HK-2 (cell line): Measurements from ENCODE around the gene PKD2L2.
"Not testable (repeated sequence)": the region's sequence is repeated elsewhere in the genome, so short reads cannot be mapped to it uniquely, and the experiment has no call there.

Source experiments
- DNase-seq: peaks from one replicate; pipeline ENCODE4 v3.0.0-alpha.2; 2018; ENCODE audit not compliant: unreplicated experiment

The PKD2L2 gene

DNA sequence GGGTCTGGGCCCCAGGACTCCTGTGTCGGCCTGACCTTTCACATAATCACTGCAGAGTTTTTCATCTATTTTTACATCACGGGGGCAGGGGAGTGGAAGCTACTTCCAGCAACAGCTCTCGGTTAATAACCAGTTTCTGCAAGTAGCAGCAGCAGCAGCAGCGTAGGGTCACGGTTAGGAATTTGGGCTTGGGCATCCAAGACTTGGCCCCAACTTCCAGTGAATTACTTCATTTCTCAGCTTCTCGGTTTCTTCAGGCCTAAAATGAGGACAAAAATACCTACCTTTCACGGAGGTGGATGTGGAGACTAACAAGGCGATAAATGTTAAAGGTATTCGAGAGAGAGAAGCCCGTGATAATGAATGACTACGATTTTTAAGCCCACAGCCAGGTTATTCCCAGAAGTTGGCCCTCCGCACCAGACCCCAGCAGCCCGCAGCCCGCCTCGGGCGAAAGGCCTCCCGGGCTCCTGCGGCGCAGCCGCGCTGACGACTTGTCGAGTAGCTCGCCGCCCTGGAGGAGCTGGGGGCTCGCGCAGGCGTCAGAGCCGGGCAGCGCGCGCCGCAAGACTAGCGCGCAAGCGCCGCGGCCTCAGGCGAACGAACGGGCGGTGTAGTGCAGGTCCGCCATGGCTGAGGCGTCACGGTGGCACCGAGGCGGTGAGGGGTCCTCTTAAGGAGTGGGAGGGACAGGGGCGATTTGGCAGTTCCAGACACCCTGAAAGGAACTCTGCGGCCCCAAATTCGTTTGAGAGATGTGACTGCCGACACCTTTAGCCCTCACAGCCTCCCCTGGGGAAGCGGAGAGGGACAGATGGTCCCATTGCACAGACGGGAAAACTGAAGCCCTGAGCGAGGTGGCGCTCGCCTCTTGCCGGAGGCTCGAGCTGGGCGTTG is at the start of gene PKD2L2:
Gene PKD2L2, plus strand, starts transcription at position 595 of the 897 bp plus-strand sequence. Its CDS starts 35 bp downstream, at position 630.
- DNase-seq: no peak

DNA sequence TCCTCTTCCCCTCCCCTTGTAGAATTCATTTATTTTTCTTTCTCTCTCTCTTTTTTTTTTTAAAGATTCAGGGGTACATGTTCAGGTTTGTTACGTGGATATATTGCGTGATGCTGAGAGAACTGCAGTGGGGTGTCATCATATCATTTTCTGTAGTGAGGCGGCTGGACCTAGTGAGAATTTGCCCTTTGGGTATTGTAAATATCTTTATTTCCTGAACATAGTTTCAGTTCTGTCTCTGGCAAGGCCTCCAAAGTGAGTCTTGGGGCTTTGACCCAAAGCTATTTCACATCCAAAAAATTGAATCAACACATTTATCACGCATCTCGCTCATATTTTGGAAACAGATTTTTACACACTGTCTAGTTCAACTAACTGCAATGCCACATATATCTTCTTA is 47.0 kb upstream of the PKD2L2 start:
- DNase-seq: no peak

- no peak for DNase-seq
These were observed 45.5 kb upstream of the PKD2L2 start for GRCh38 chr5:137843676-137844299.

DNA sequence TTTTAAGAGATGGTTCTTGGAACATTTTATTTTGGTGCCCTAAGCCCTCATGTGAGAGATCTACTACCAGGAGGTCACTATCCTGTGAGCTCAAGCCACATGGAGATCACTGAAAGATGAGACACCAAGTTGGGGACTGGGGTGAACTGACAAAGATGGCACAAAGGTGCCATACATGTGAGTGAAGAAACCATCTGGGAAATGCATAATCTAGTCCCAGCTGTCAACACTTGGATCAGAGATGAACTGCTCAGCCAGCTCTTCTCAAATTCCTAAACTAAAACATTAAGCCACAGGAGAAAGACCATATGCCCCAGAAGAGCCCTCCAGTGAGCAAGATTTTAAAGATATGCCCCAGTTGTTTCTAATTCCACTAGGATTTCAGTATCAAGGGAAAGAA is 43.8 kb upstream of the PKD2L2 start:
- no peak for DNase-seq

GRCh38 chr5:137847687-137848086 is 41.6 kb upstream of the PKD2L2 start:
- DNase-seq: no peak

DNA sequence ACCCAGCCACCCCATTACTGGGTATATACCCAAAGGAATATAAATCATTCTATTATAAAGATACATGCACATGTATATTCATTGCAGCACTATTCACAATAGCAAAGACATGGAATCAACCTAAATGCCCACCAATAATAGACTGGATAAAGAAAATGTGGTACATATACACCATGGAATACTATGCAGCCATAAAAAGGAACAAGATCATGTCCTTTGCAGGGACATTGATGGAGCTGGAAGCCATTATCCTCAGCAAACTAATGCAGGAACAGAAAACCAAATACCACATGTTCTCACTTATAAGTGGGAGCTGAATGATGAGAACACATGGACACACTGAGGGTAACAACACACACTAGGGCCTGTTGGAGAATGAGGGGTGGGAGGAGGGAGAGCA is 36.1 kb upstream of the PKD2L2 start:
- not testable (repeated sequence) for DNase-seq

GRCh38 chr5:137856201-137856600 is 33.1 kb upstream of the PKD2L2 start:
- no peak for DNase-seq

GRCh38 chr5:137856916-137857862 is 32.1 kb upstream of the PKD2L2 start:
- DNase-seq: no peak

GRCh38 chr5:137858223-137858916 is 30.9 kb upstream of the PKD2L2 start:
- DNase-seq: no peak

DNA sequence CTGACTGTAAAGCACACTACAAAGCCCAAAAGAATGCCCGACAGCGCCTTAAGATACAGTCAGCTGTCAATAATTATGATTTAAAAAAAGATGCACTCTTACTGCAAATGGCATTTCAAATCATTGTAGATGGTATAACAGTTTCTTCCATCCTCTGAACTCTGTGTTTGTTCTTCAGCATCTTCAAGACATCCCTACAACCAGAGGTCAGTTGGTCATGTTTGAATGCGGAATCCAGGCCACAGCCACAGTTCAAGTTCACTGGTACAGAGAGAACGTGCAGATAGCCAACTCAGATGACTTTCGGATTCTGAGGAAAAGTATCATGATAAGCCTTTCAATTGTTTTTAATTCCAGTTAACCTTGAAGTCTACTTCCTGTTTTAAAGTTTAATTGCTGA is 30.3 kb upstream of the PKD2L2 start:
- no peak for DNase-seq

GRCh38 chr5:137862251-137862650 is 27.0 kb upstream of the PKD2L2 start:
- DNase-seq: no peak

DNA sequence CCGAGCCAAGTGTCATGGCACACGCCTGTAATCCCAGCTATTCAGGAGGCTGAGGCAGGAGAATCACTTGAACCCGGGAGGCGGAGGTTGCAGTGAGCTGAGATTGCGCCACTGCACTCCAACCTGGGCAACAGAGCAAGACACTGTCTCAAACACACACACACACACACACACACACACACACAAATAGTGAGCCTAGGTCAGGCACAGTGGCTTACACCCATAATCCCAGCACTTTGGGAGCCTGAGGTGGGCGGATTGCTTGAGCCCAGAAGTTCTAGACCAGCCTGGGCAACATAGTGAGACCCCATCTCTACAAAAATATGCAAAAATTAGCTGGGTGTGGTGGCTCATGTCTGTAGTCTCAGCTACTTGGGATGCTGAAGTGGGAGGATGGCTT is 25.6 kb upstream of the PKD2L2 start:
- DNase-seq: not testable (repeated sequence)

DNA sequence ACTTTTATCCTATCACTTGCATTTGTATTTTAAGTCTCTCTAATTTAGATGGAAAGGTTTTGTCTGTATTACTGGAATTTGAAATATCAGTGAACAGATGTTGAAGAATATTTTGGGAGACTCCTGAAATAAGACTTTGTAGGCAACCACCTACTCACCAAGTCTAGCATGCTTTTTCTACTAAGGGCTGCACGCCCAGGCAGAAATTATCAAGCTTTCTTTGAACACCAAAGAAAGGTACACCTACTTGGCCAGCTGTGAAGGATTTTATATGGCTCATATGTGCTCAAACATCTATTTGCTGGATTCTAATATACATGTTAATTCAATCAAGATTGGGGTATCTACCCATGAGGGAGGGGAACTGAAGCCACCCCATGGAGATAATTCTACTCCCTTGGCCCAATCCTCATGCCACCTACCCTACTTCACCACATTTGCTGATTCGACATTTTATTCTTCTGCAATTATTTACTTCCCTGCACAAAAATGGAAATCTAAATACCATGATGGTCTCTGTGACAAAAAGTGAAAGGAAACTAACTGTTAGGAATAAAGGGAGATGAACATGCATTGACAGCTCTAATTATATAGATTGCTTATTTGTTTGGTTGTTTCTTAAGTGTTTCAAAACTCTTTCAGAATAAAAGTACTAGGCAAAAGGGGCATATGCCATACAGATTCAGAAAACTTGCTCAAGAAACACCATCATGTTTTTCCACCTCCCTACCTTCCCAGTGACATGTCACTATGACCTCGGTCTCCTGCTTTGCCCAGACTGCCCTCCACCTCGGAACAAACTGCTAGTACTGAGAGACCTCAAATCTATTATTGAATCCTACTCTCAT is 22.5 kb upstream of the PKD2L2 start:
- no peak for DNase-seq

GRCh38 chr5:137867664-137868063 is 21.6 kb upstream of the PKD2L2 start, which contains the start of gene MYOT:
MYOT (plus strand) TSS chr5:137867860; CDS start chr5:137870652, 2,792 bp downstream.
- DNase-seq: no peak

DNA sequence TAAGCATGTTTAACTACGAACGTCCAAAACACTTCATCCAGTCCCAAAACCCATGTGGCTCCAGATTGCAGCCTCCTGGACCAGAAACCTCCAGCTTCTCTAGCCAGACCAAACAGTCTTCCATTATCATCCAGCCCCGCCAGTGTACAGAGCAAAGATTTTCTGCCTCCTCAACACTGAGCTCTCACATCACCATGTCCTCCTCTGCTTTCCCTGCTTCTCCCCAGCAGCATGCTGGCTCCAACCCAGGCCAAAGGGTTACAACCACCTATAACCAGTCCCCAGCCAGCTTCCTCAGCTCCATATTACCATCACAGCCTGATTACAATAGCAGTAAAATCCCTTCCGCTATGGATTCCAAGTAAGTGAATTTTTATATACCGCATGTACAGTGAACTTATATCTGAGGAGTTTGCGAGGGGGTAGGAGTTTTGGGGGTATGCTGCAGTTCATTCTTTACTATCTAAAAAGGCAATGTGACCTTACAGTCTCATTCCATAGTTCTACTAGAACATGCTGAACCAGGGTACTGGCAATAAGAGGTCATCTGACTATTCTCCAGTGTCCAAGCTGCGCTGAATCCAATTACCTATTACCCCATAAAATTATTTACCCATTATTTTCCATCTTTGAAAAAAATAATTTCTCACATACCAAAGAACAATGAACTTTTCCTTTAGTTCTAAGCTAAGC is 18.5 kb upstream of the PKD2L2 start:
- DNase-seq: no peak

DNA sequence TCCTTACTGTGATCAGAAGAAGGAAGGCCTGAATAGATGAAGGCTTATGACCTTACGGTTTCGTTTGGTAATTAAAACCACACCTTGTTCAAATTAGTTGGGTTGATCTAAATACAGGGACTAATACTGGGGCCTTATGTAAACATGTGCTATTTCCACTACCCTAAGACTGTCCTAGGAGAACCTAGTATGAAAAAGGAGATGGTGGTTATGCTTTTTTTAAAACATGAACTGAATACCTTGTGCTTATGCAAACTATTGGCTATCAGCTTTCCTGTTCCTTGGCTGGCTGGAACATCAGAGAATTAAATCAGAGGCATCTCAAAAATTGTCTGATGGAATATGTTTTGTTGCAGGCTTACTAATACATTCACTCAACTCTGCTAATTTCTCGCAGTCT is 17.7 kb upstream of the PKD2L2 start:
- DNase-seq: no peak

- no peak for DNase-seq
These were observed 16.8 kb upstream of the PKD2L2 start for GRCh38 chr5:137872466-137872865.

DNA sequence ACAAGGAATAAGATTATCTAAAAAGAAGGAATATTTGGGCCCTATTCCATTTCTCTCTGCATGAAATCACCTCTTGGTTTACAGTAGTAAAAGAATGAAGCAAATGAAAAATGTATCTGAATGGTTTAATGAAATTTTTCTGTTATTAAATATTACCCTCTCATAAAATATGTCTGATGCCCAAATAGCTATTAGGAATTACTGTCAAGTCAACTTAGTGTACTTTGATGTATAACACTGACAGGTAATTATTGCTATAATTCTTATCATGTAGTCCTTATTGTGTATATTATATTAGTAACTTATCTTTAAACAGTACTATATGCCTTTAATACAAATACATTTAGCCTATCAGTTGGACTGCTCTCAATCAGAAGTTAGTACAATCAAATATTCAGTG is 13.2 kb upstream of the PKD2L2 start:
- no peak for DNase-seq

DNA sequence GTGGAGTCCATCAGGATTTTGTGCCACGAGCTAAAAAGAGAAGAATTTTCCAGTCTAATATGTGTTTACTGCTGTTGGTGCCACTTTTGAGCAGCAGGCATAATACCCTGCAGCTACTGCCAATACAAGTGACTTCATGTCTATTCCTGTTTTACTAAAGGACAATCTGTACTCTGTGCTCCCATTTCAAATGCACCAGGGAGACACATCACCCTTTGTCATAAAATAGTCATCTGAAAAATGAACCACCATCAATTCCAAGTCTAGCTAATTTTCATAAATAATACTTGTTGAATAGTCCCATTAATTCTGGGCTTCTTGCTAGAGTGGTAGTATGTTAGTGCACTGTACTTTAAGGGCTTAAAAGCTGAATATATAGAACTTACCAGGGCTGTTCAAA is 8.9 kb upstream of the PKD2L2 start:
- DNase-seq: no peak

DNA sequence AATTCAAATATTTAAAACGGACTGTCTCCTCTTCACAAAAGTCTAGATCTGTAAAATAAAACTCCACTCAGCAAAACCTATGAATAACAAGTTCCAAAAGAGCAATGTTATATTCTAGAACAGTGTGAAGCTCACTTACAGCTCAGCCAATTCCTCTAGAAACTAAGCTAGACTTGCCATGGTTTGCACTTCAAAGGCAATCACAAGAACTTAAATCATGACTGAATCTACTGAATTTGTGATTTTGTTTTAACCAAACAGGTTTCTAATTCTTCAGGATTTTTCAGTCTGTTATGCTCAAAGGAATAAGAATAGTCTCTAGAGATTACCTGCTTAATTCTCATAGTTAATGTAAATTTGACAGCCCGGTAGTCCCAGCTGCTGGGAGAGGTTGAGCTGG is 1.4 kb upstream of the PKD2L2 start:
- no peak for DNase-seq
